ENCODE measurements around the gene DDX21.
"Not testable (repeated sequence)": the region's sequence is repeated elsewhere in the genome, so short reads cannot be mapped to it uniquely, and the experiment has no call there.

Gene DDX21

DNA sequence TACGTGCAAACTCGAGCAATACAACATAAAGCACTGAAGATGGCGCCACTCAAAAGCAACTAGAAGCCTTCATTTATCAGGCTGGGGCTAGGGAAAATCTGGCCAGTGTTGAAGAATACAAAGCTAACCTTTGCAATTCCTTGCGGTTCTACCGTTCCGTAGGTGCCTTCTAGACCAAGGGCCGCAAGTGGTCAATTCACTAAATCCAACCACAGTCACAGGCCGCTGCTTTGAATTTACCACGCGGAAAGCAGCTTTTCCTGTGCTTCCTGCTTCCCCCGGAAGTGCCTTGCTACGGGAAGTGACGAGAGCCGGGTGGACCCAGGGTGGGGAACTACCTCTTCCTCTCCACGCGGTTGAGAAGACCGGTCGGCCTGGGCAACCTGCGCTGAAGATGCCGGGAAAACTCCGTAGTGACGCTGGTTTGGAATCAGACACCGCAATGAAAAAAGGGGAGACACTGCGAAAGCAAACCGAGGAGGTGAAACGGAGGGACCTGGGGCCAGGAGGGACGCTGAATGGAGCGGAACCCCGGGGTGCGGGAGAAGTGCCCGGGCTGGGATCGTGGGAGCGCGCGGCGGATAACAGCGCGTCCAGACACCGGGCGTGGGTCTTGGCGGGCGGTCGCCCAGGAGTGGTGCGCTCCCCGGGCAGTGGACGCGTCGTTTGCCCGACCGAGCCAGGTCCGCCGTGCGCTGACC lies at the start of gene DDX21:
DDX21 (plus strand) TSS at position 339 of the 701 bp plus-strand sequence; CDS start at position 395, 56 bp downstream.
- DNase-seq (ENCODE audit: low read depth) = peak; percentile 80

DNA sequence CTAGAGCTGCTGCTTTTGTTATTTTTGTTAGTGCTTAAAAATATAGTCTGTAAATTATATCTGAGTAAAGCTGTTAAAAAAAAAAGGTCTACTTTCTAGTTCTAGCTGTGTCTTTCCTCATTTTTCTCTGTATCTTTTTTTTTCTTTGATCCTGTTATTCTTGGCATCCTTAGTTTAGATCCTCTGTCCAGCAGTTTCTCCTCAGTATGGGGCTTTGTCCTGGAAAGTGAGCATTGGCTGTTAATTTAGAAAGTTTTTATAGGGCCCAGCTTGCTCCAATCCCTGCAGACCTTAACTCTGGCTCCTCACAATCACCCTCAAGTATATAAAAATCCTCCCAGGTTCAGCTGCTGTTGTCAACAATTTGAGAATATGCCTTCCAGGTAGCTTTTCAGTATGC lies 31.4 kb upstream of the DDX21 start:
- DNase-seq (ENCODE audit: low read depth) = no peak

DNA sequence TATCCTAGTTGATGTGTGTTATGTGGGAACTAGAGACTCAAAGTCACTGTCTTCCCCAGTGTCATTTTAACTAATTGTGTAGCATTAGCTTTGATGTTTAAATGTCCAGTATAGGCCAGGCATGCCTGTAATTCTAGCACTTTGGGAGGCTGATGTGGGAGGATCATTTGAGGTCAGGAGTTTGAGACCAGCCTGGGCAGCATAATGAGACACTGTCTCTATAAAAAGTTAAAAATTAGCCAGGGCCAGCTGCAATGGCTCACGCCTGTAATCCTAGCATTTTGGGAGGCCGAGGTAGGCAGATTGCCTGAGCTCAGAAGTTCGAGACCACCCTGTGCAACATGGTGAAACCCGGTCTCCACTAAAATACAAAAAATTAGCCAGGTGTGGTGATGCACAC lies 30.5 kb upstream of the DDX21 start:
- DNase-seq (ENCODE audit: low read depth) = no peak

DNA sequence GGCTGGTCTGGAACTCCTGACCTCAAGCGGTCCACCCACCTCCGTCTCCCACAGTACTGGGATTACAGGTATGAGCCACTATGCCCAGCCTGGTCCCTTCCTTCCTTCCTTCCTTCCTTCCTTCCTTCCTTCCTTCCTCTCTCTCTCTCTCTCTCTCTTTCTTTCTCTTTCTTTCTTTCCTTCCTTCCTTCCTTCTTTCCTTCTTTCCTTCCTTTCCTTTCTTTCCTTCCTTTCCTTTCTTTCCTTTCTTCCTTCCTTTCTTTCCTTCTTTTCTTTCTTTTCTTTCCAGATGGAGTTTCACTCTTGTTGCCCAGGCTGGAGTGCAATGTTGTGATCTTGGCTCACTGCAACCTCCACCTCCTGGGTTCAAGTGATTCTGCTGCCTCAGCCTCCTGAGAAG lies 26.8 kb upstream of the DDX21 start:
- not testable (repeated sequence) for DNase-seq (ENCODE audit: low read depth)

DNA sequence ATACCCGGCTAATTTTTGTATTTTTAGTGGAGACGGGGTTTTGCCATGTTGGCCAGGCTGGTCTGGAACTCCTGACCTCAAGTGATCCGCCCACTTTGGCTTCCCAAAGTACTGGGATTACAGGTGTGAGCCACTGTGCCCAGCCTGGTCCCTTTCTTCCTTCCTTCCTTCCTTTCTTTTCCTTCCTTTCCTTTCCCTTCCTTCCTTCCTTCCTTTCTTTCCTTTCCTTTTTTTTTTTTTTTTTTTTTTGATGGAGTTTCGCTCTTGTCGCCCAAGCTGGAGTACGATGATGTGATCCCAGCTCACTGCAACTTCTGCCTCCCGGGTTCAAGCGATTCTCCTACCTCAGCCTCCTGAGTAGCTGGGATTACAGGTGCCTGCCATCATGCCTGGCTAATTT lies 26.1 kb upstream of the DDX21 start:
- not testable (repeated sequence) for DNase-seq (ENCODE audit: low read depth)

DNA sequence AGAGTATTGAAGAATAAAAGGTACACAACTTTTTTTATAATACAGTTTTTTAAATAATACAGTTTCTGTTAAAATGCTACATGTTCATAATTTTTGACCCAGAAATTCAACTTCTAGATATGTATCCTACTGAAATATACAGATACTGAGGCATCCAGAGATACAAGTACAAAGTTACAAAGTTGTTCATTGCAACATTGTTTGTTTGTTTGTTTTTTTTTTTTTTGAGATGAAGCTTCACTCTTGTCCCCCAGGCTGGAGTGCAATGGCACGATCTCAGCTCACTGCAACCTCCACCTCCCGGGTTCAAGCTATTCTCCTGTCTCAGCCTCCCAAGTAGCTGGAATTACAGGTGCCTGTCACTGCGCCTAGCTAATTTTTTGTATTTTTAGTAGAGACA lies 23.1 kb upstream of the DDX21 start:
- not testable (repeated sequence) for DNase-seq (ENCODE audit: low read depth)

DNA sequence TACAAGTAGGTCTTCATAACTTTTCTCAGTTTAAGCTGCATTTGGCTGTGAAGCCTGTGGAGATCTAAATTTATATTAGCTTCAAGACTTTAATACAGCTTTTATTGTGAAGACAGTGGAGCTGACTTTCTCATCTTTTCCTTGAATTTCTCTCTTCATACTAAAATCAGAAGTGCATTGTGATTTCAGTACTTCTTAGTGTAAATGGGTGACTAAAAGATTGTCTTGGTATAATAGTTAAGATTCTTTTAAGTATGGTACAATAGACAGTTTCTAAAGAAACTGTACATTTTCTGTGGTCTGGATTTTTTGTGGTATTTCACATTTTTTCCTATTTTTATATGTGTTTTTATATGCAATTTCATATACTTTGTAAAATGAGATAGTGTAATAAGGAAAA lies 21.0 kb upstream of the DDX21 start:
- DNase-seq (ENCODE audit: low read depth) = no peak

DNA sequence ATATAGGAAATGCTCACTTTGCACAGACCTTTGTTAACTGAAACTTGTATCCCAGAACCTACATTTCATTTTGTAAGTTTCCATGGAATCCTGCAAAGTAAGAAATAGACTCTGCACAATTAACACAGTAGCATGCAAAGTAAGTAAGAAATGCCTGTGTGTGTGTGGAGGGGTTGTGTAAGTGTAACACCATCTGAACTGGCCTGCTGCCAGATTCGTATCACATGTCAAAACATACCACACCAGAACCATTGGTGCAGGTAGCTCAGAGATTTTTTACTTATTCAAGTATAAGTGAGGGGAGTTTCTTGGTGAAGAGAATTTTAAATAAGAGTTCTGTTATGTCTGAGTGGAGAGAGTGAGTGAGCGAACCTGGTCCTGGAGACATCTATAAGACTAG lies 17.9 kb upstream of the DDX21 start:
- DNase-seq (ENCODE audit: low read depth) = no peak

DNA sequence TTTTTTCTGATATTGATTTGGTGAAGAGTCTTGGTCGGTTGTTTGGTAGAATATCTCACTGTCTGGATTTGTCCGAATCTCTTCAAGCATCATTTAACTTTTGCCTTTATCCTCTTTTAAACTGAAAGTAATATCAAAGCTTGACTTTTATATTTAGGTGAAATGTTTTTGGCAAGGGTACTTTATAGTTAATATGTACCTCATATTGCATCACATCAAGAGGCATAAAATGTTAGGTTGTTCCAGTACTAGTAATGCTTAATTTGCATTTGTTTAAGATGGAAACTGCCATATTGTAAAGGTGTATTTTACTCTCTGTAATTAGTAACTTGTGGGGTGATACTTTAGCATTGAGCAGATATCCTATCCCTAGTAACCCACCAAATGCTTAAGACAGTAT lies 17.1 kb upstream of the DDX21 start:
- DNase-seq (ENCODE audit: low read depth) = no peak

DNA sequence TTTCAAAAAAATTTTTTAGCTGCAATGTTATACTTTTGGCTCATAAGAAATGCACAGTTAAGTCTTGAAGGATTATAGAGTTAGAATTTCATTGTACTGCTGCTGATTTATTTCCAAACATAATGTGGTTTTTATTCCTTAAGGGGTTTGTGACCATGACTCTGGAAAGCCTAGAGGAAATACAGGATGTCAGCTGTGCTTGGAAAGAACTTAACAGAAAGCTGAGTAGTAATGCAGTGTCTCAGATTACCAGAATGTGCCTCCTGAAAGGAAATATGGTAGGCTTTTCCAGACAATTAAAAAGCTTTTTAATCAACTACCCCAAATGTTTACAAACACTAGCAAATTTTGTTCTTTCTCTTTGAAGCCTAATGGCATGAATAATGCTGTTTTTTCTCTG lies 15.1 kb upstream of the DDX21 start:
- not testable (repeated sequence) for DNase-seq (ENCODE audit: low read depth)

DNA sequence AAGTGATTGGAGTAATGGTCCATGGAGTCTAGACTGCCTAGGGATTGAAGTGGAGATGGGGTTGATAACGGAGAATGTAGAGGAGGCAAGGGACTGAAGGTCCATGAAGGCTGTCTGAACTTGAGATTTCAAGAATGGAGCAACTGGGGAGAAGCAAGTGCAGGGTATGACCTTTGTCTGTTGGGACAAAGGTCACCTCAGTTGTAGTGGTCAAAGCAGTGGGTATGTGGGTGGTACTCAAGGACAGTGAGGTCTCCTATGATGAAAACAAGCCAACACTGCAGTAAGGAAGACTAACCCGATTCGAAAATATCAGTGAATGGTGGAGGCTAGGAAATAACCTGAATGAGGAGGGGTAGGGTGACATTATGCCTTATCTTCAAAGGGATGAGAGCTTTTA lies 5.4 kb upstream of the DDX21 start:
- DNase-seq (ENCODE audit: low read depth) = no peak

DNA sequence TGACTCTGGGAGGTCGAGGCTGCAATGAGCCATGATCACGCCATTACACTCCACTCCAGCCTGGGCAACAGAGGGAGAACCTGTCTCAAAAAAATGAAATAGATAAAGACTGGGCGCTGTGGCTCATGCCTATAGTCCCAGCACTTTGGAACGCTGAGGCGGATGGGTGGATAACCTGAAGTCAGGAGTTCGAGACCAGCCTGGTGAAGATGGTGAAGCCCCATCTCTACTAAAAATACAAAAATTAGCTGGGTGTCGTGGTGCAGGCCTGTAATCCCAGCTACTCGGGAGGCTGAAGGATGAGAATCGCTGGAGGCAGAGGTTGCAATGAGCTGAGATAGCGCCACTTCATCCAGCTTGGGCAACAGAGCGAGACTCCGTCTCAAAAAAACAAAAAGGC lies 1.1 kb upstream of the DDX21 start:
- DNase-seq (ENCODE audit: low read depth) = no peak

DNA sequence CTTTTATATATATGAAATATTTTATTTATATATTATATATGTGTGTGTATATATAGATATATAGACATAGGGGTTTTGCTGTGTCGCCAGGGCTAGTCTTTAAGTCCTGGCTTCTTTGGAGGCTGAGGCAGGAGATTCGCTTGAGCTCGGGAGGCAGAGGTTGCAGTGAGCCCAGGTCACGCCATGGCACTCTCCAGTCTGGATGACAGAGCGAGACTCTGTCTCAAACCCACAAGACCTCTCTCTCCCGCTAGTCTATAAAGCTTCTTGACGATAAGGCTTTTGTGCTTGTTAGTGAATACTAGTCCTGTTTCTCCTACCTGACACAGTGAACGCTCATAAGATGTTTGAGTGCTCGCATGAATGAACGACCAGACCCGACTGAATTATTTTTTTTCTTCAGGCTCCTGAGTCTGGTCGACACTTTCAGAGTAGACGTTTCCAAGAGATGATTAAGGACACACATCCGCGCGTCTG lies 577 bp upstream of the DDX21 start:
- no peak for DNase-seq (ENCODE audit: low read depth)

DNA sequence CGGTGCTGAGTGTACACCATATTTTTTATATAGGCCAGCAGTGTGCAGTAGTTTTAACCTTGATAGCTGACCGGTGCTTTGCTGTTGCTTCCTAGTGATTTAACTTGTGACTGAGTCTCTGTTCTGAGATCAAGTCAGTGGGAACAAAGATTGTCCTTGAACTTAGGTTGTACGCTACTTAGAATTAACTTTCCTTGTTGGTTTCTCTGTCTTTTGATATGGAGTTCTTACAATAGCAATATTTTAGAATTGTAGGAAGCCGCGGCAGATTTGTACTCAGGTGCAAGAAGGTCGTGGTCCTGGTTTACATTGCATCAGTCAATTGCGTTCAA lies 1.3 kb downstream of the DDX21 start:
- no peak for DNase-seq (ENCODE audit: low read depth)

DNA sequence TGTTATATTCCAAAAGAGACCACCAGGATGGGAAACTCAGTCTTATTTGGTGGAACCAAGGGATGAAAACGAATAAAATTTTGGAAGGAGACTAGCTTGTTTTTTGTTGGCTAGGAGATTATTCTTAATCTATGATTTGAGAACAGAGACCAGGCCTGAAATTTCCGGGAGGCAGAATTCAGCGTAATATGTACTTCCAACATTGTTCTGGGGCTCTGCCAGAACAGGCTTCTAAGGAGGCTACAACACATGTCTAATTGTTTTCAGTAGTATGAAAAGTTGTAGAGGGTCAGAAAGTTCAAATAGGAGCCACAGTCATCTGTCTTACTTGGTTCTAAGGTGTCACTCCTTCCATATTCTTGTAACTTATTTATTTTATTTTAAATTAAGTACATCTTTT lies 1.7 kb downstream of the DDX21 start:
- no peak for DNase-seq (ENCODE audit: low read depth)

DNA sequence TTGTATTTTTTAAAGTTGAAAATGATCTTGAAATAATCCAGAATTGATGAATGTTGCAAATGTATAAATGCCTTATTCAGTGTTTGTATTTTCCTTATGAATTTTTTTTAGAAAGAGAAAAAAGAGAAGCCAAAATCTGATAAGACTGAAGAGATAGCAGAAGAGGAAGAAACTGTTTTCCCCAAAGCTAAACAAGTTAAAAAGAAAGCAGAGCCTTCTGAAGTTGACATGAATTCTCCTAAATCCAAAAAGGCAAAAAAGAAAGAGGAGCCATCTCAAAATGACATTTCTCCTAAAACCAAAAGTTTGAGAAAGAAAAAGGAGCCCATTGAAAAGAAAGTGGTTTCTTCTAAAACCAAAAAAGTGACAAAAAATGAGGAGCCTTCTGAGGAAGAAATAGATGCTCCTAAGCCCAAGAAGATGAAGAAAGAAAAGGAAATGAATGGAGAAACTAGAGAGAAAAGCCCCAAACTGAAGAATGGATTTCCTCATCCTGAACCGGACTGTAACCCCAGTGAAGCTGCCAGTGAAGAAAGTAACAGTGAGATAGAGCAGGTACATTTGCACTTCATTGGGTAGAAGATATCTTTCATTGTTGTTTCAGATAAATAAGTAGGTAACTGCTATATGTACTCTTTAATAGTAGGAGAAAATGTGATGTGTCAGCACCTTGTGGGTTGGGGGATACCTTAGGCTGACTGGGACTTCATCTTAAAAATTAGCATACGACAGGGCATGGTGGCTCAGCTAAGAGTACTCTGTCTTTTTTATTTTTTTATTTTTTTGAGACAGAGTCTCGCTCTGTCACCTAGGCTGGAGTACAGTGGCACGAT lies 3.9 kb downstream of the DDX21 start:
- no peak for DNase-seq (ENCODE audit: low read depth)

DNA sequence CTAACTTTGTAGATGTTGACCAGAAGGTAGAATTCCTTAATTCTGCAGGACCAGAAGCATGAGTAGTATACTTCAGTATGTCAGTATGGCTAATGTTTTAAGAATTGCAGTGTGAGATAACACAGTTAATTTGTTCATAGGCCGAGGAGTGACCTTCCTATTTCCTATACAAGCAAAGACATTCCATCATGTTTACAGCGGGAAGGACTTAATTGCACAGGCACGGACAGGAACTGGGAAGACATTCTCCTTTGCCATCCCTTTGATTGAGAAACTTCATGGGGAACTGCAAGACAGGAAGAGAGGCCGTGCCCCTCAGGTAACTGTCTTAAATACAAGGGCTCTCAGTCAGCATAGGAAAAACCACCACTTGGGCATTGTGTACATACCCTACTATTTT lies 7.2 kb downstream of the DDX21 start:
- no peak for DNase-seq (ENCODE audit: low read depth)

DNA sequence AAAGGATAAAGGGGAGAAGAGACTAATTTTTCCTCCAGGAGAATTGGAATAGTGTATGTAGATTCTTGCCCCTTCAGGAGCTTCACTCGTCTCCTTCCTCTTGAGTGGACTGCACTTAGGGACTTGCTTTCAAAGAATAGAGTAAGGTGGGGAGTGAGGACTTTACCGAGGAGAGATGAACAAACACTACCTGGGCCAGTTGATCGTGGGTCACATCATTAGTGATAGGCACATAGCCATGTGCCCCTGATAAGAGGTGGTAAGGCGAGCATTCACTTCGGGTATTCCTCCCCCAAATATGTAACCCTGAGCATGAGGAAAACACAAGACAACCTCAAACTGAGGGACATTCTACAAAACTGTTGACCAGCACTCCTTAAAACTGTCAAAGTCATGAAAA lies 18.0 kb downstream of the DDX21 start:
- no peak for DNase-seq (ENCODE audit: low read depth)

DNA sequence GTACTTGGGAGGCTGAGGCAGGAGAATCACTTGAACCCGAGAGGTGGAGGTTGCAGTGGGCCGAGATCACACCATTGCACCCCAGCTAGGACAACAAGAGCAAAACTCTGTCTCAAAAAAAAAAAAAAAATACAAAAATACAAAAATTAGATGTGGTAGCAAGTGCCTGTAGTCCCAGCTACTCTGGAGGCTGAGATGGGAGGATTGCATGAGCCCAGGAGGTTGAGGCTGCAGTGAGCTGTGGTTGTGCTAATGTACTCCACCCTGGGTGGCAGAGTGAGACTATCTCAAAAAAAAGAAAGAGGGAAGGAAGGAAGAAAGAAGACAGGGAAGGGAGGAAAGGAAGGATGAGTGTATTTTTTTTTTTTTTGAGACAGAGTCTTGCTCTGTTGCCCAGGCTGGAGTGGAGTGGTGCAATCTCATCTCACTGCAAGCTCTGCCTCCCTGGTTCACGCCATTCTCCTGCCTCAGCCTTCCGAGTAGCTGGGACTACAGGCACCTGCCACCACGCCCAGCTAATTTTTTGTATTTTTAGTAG lies 20.0 kb downstream of the DDX21 start:
- DNase-seq (ENCODE audit: low read depth) = not testable (repeated sequence)

DNA sequence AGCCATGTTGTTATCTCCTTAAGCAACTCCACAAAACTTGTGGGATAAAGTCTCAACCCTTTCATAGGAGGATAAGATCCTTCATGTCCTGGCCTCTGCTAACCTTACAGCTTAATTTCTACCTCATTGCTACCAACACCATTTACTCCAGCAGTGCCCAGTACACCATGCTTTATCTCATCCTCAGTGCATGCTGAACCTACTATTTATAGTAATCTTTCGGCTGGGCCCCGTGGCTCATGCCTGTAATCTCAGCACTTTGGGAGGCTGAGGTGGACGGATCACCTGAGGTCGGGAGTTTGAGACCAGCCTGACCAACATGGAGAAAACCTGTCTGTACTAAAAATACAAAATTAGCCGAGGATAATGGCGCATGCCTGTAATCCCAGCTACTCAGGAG lies 23.8 kb downstream of the DDX21 start:
- DNase-seq (ENCODE audit: low read depth) = not testable (repeated sequence)

DNA sequence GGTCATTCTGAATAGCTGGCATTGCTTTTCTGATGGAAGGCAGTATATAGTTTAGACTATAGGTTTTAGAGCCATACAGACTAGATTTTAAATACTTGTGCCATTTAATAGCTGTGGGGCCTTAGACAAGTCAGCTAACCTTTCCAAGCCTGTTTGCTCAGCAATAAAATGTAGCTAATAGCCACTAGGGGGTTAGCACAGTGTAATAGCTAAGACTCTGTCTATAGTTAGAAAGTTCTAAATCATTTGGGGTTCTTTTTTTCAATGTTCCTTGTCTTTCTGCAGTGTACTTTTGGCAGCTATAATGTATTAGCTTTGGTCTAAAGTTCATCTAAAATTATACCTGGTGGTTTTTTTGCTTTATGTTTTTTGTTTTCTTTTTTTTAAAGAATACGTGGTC lies 25.1 kb downstream of the DDX21 start:
- DNase-seq (ENCODE audit: low read depth) = no peak

DNA sequence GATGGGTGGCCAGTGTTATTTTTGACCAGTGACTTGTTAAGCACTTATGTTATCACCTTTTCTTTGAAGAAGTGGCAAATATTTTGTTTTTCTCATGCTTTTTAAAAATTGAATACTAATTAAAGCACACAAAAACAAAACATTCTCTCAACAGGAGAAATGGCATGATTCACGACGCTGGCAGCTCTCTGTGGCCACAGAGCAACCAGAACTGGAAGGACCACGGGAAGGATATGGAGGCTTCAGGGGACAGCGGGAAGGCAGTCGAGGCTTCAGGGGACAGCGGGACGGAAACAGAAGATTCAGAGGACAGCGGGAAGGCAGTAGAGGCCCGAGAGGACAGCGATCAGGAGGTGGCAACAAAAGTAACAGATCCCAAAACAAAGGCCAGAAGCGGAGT lies 26.4 kb downstream of the DDX21 start:
- DNase-seq (ENCODE audit: low read depth) = no peak

DNA sequence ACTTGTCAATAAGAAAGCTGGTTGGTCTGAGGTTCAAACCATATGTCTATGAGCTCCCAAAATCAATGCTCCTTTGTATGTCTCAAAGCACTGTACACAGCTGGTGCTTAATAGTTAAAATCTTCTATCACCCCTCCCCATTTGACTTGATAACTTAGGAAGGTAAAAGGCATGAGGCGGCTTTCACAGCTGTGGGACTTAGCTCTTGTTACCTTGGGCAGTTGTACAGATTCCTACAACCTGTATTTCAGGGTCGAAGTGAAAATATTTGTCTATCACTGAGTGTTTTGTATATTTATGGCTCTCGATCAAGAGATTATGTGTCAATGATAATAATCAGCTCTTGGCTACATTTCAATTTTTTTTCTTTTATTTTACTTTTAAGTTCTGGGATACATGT lies 31.6 kb downstream of the DDX21 start:
- no peak for DNase-seq (ENCODE audit: low read depth)

Data from GM04504 (cell line).